Stimulated activated CD4-positive, alpha-beta T cell treated with anti-CD3 and anti-CD28 coated beads, Interleukin-12 subunit alpha, Interleukin-12 subunit beta, amount 100 ng/mL, for 24 hours (primary cell): ENCODE data around the gene FAM32A.

Source experiments
- DNase-seq, 2 experiments: peaks; one replicate each; pipeline ENCODE4 v3.0.0-alpha.2; 2020; ENCODE audit warnings: low read depth in 2 of 2

The FAM32A gene

GRCh38 chr19:16224293-16225045 is 39.3 kb downstream of the FAM32A start:
- DNase-seq: no peak

GRCh38 chr19:16225279-16226183 is 40.3 kb downstream of the FAM32A start:
- DNase-seq: no peak

GRCh38 chr19:16226184-16226591 is 41.0 kb downstream of the FAM32A start:
- DNase-seq: no peak

GRCh38 chr19:16226878-16227836 is 41.9 kb downstream of the FAM32A start:
- DNase-seq: no peak

- DNase-seq: no peak
Measured at GRCh38 chr19:16227837-16228636, 42.8 kb downstream of the FAM32A start.

GRCh38 chr19:16228637-16229321 is 43.6 kb downstream of the FAM32A start:
- no peak for DNase-seq

GRCh38 chr19:16229322-16229641 is 44.1 kb downstream of the FAM32A start:
- DNase-seq: no peak

- DNase-seq: no peak
Measured at GRCh38 chr19:16232127-16232526, 46.9 kb downstream of the FAM32A start.

GRCh38 chr19:16232568-16232967 is 47.4 kb downstream of the FAM32A start:
- DNase-seq: no peak

GRCh38 chr19:16233081-16233776 is 48.0 kb downstream of the FAM32A start:
- DNase-seq: no peak

- DNase-seq: no peak
Measured at GRCh38 chr19:16233836-16234551, 48.8 kb downstream of the FAM32A start.

GRCh38 chr19:16234552-16235445 is 49.6 kb downstream of the FAM32A start:
- no peak for DNase-seq

GRCh38 chr19:16235811-16236652 is 50.8 kb downstream of the FAM32A start:
- DNase-seq: no peak
